Measurements from ENCODE around the gene PUS1.

The PUS1 gene

GRCh38 chr12:131895640-131896079 is 33.4 kb upstream of the PUS1 start:
- Histone ChIP-seq H3K4me3 (ENCODE audit: low read depth, low read length, poor library complexity, severe bottlenecking) (peak overlapping the region; percentile 67), H3K9ac (ENCODE audit: low read length) (peak overlapping the region; percentile 18; the same call in 1 of the 2 replicates), H3F3A (ENCODE audit: insufficient read depth, low read length) (no peaks in the 10 kb centered on the region), H3K4me1 (ENCODE audit: insufficient read depth, low read length, severe bottlenecking) (peaks cover 16% of the 10 kb centered on the region), H2AFZ (ENCODE audit: low read length) (no peak overlapping the region), H3K79me2 (ENCODE audit: insufficient read depth, low read length) (no peaks in the 10 kb centered on the region), H3K9me3 (ENCODE audit: low read length) (no peaks in the 10 kb centered on the region), H4K20me1 (ENCODE audit: insufficient read depth, low read length) (no peaks in the 10 kb centered on the region), H3K9me2 (ENCODE audit: low read depth, low read length) (no peaks in the 10 kb centered on the region), H3K36me3 (ENCODE audit: insufficient read depth, low read length) (no peaks in the 10 kb centered on the region; the same call in 1 of the 2 replicates), H3K27me3 (ENCODE audit: insufficient read depth, low read length) (no peaks in the 10 kb centered on the region), H3K4me2 (ENCODE audit: low read length) (peak overlapping the region; percentile 83), H3K27ac (ENCODE audit: low read depth, low read length, poor library complexity, severe bottlenecking) (no peak overlapping the region)
- no peak for TF ChIP-seq EZH2 (IDR thresholded peaks at IDR 0.05; ENCODE audit: borderline replicate concordance, low read length)
- TF ChIP-seq, protein P1, sequence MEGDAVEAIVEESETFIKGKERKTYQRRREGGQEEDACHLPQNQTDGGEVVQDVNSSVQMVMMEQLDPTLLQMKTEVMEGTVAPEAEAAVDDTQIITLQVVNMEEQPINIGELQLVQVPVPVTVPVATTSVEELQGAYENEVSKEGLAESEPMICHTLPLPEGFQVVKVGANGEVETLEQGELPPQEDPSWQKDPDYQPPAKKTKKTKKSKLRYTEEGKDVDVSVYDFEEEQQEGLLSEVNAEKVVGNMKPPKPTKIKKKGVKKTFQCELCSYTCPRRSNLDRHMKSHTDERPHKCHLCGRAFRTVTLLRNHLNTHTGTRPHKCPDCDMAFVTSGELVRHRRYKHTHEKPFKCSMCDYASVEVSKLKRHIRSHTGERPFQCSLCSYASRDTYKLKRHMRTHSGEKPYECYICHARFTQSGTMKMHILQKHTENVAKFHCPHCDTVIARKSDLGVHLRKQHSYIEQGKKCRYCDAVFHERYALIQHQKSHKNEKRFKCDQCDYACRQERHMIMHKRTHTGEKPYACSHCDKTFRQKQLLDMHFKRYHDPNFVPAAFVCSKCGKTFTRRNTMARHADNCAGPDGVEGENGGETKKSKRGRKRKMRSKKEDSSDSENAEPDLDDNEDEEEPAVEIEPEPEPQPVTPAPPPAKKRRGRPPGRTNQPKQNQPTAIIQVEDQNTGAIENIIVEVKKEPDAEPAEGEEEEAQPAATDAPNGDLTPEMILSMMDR (IDR thresholded peaks at IDR 0.05; ENCODE audit: low read length) = no peak

DNA sequence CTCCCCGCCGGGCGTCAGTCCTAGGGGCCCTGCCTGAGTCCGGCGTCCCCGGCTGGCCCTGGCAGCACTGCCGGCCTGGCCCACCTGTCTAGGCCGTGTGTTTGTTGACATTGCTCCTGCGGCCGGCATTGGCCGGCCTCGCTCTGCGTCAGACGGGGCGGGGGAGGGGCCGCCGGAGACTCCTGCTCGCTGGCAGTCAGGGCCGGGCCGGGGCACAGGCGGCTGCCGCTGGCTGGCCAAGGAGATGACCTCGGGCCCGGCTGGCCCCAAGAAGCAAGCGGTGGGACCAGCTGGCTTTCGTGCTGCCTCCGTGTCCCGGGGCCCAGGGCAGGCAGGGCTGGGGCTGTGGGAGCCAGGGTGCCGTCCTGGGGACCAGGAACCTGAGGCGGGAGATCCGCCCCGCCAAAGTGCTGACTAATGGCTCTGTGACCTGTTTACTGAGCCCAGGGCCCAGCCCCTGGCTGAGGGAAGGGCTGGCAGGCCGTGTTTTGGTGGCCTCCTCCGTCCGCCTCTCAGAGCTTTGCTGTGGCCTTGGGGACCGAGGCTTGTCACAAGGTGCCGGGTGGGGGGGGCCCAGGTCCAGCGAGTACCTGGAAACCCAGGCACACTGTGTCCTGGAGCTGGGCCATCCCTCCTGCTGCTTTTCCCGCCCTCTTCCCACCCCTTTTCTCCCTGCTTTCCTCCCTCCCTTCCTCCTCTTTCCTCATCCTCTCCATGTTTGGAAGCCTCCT is 32.8 kb upstream of the PUS1 start:
- peak overlapping the region; percentile 83 for H3K4me2 ChIP-seq (ENCODE audit: low read length)
- H3K4me3 ChIP-seq (ENCODE audit: low read depth, low read length, poor library complexity, severe bottlenecking) = peak overlapping the region; percentile 67
- H3K9me2 ChIP-seq (ENCODE audit: low read depth, low read length) = no peaks in the 10 kb centered on the region
- H2AFZ ChIP-seq (ENCODE audit: low read length) = no peak overlapping the region
- TF ChIP-seq, protein P1 (IDR thresholded peaks at IDR 0.05; ENCODE audit: low read length) = no peak
- no peaks in the 10 kb centered on the region for H3F3A ChIP-seq (ENCODE audit: insufficient read depth, low read length)
- H3K27ac ChIP-seq (ENCODE audit: low read depth, low read length, poor library complexity, severe bottlenecking) = no peak overlapping the region
- H3K9me3 ChIP-seq (ENCODE audit: low read length) = no peaks in the 10 kb centered on the region
- H3K27me3 ChIP-seq (ENCODE audit: insufficient read depth, low read length) = no peaks in the 10 kb centered on the region
- no peaks in the 10 kb centered on the region for H4K20me1 ChIP-seq (ENCODE audit: insufficient read depth, low read length)
- H3K79me2 ChIP-seq (ENCODE audit: insufficient read depth, low read length) = no peaks in the 10 kb centered on the region
- H3K4me1 ChIP-seq (ENCODE audit: insufficient read depth, low read length, severe bottlenecking) = peaks cover 16% of the 10 kb centered on the region
- peak overlapping the region; percentile 15; the same call in 1 of the 2 replicates for H3K9ac ChIP-seq (ENCODE audit: low read length)
- H3K36me3 ChIP-seq (ENCODE audit: insufficient read depth, low read length) = no peaks in the 10 kb centered on the region; the same call in 1 of the 2 replicates

- Histone ChIP-seq H3K4me2 (ENCODE audit: low read length) (peak overlapping the region; percentile 83; the same call in 1 of the 2 replicates), H3K36me3 (ENCODE audit: insufficient read depth, low read length) (no peaks in the 10 kb centered on the region; the same call in 1 of the 2 replicates), H3F3A (ENCODE audit: insufficient read depth, low read length) (no peaks in the 10 kb centered on the region), H3K9ac (ENCODE audit: low read length) (no peak overlapping the region), H3K4me1 (ENCODE audit: insufficient read depth, low read length, severe bottlenecking) (peaks cover 16% of the 10 kb centered on the region), H3K9me3 (ENCODE audit: low read length) (no peaks in the 10 kb centered on the region), H3K79me2 (ENCODE audit: insufficient read depth, low read length) (no peaks in the 10 kb centered on the region), H3K9me2 (ENCODE audit: low read depth, low read length) (no peaks in the 10 kb centered on the region), H2AFZ (ENCODE audit: low read length) (no peak overlapping the region), H3K4me3 (ENCODE audit: low read depth, low read length, poor library complexity, severe bottlenecking) (peak overlapping the region; percentile 67), H4K20me1 (ENCODE audit: insufficient read depth, low read length) (no peaks in the 10 kb centered on the region), H3K27me3 (ENCODE audit: insufficient read depth, low read length) (no peaks in the 10 kb centered on the region), H3K27ac (ENCODE audit: low read depth, low read length, poor library complexity, severe bottlenecking) (no peak overlapping the region)
- no peak for TF ChIP-seq EZH2 (IDR thresholded peaks at IDR 0.05; ENCODE audit: borderline replicate concordance, low read length)
- TF ChIP-seq, protein P1 (IDR thresholded peaks at IDR 0.05; ENCODE audit: low read length) = no peak
Observed at GRCh38 chr12:131896811-131897270, 32.2 kb upstream of the PUS1 start.

Data from OCI-LY1 (cell line).